ENCODE data around the gene HSD3B1.

GRCh38 chr1:119556423-119556822, 49.4 kb downstream of the HSD3B1 start:
- TF ChIP-seq CTCF (conservative IDR thresholded peaks at IDR 0.05) = no peak
- TF ChIP-seq EZH2 (IDR thresholded peaks at IDR 0.05; ENCODE audit: low read depth) = no peak

Data from PC-9 (cell line).